ENCODE data around the gene WDR48. TPM values are rescaled to one million over a fixed set of nuclear protein-coding genes. Genes with fewer than 3 reads are reported as not detected.
"Not testable (repeated sequence)": the region's sequence is repeated elsewhere in the genome, so short reads cannot be mapped to it uniquely, and the experiment has no call there.

The WDR48 gene
- total RNA-seq, 4 donors from 2014 or later: 18.3 to 49.3 (median 25.2) TPM

- Histone ChIP-seq H3K4me3 (peak overlapping the region; percentile 99), H3K9me3 (no peaks in the 10 kb centered on the region), H3K27ac (peak overlapping the region; percentile 93), H3K4me1 (peaks cover 20% of the 10 kb centered on the region), H3K36me3 (no peaks in the 10 kb centered on the region), H3K27me3 (no peaks in the 10 kb centered on the region)
- no peak for DNase-seq (ENCODE audit: low spot score in 2 of 2)
- WGBS: under 1% methylated on average over 11 of the region's 11 CpGs
- no peak for TF ChIP-seq POLR2A (IDR thresholded peaks at IDR 0.05)
- no peak for TF ChIP-seq CTCF (IDR thresholded peaks at IDR 0.05)
- TF ChIP-seq POLR2AphosphoS5 (IDR thresholded peaks at IDR 0.05): no peak
- no peak for TF ChIP-seq EP300 (IDR thresholded peaks at IDR 0.05)
These were observed 767 bp downstream of the WDR48 start for GRCh38 chr3:39052583-39052982.

- Histone ChIP-seq H3K4me1 (peaks cover 20% of the 10 kb centered on the region), H3K36me3 (no peaks in the 10 kb centered on the region), H3K4me3 (no peak overlapping the region), H3K27ac (no peak overlapping the region), H3K9me3 (no peaks in the 10 kb centered on the region), H3K27me3 (no peaks in the 10 kb centered on the region)
- no peak for TF ChIP-seq CTCF (IDR thresholded peaks at IDR 0.05)
- whole genome bisulfite sequencing: 74% methylated on average over 2 of the region's 2 CpGs
- DNase-seq (ENCODE audit: low spot score in 2 of 2): no peak
These were observed 1.9 kb downstream of the WDR48 start for GRCh38 chr3:39053696-39054095.

- DNase-seq (ENCODE audit: low spot score in 2 of 2): no peak
- H3K27me3 ChIP-seq: no peaks in the 10 kb centered on the region
- H3K4me3 ChIP-seq: no peak overlapping the region
- H3K27ac ChIP-seq: no peak overlapping the region
- TF ChIP-seq CTCF (IDR thresholded peaks at IDR 0.05) (no peak), POLR2A (IDR thresholded peaks at IDR 0.05) (no peak), POLR2AphosphoS5 (IDR thresholded peaks at IDR 0.05) (no peak), EP300 (IDR thresholded peaks at IDR 0.05) (no peak)
- H3K36me3 ChIP-seq: no peaks in the 10 kb centered on the region
- peaks cover 20% of the 10 kb centered on the region for H3K4me1 ChIP-seq
- H3K9me3 ChIP-seq: no peaks in the 10 kb centered on the region
- WGBS: 89% methylated on average over 3 of the region's 3 CpGs
These were observed 4.3 kb downstream of the WDR48 start for GRCh38 chr3:39056151-39056550.

- not testable (repeated sequence) for H3K4me3 ChIP-seq, H3K4me1 ChIP-seq
These were observed 9.4 kb downstream of the WDR48 start for GRCh38 chr3:39061228-39061627.

GRCh38 chr3:39062180-39062579 lies 10.4 kb downstream of the WDR48 start:
- Histone ChIP-seq H3K27me3 (no peaks in the 10 kb centered on the region), H3K4me1 (peaks cover 3% of the 10 kb centered on the region), H3K9me3 (no peaks in the 10 kb centered on the region), H3K36me3 (peaks cover 11% of the 10 kb centered on the region), H3K27ac (no peak overlapping the region), H3K4me3 (no peak overlapping the region)
- 69% methylated on average over 1 of the region's 1 CpG for WGBS
- no peak for TF ChIP-seq POLR2AphosphoS5 (IDR thresholded peaks at IDR 0.05)
- no peak for TF ChIP-seq CTCF (IDR thresholded peaks at IDR 0.05)
- no peak for TF ChIP-seq EP300 (IDR thresholded peaks at IDR 0.05)
- TF ChIP-seq POLR2A (IDR thresholded peaks at IDR 0.05): no peak
- DNase-seq (ENCODE audit: low spot score in 2 of 2): no peak

More at GRCh38 chr3:39061228-39061627, 9.4 kb downstream of the WDR48 start:
- H3K36me3 ChIP-seq; H3K27me3 ChIP-seq; H3K9me3 ChIP-seq; DNase-seq (ENCODE audit: low spot score in 2 of 2); H3K27ac ChIP-seq: not testable (repeated sequence)
- WGBS: 94% methylated on average over 2 of the region's 2 CpGs

GRCh38 chr3:39063143-39063542 lies 11.3 kb downstream of the WDR48 start:
- Histone ChIP-seq H3K27me3 (no peaks in the 10 kb centered on the region), H3K4me3 (no peak overlapping the region), H3K4me1 (peaks cover 8% of the 10 kb centered on the region), H3K9me3 (no peaks in the 10 kb centered on the region), H3K36me3 (peaks cover 19% of the 10 kb centered on the region), H3K27ac (no peak overlapping the region)
- 84% methylated on average over 3 of the region's 3 CpGs for WGBS
- no peak for TF ChIP-seq EP300 (IDR thresholded peaks at IDR 0.05)
- no peak for TF ChIP-seq CTCF (IDR thresholded peaks at IDR 0.05)
- TF ChIP-seq POLR2AphosphoS5 (IDR thresholded peaks at IDR 0.05): no peak
- no peak for TF ChIP-seq POLR2A (IDR thresholded peaks at IDR 0.05)
- no peak for DNase-seq (ENCODE audit: low spot score in 2 of 2)

Measured in suprapubic skin (tissue), 4 donors.